ENCODE measurements around the gene ACTMAP.

DNA sequence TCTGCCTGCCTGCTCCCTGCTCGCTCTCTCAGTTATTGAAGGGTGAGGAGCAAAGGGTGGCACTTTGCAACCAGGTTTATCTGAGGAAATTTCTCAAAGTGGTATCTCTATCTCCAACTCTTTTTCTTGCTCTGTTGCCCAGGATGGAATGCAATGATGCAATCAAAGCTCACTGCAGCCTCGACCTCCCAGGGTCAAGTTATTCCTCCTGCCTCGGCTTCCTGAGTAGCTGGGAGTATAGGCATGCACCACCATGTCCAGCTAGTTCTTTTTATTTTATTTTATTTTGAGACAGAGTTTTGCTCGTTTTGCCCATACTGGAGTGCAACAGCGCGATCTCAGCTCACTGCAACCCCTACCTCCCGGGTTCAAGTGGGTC is 4.9 kb downstream of the ACTMAP start:
- TF ChIP-seq, protein P1, sequence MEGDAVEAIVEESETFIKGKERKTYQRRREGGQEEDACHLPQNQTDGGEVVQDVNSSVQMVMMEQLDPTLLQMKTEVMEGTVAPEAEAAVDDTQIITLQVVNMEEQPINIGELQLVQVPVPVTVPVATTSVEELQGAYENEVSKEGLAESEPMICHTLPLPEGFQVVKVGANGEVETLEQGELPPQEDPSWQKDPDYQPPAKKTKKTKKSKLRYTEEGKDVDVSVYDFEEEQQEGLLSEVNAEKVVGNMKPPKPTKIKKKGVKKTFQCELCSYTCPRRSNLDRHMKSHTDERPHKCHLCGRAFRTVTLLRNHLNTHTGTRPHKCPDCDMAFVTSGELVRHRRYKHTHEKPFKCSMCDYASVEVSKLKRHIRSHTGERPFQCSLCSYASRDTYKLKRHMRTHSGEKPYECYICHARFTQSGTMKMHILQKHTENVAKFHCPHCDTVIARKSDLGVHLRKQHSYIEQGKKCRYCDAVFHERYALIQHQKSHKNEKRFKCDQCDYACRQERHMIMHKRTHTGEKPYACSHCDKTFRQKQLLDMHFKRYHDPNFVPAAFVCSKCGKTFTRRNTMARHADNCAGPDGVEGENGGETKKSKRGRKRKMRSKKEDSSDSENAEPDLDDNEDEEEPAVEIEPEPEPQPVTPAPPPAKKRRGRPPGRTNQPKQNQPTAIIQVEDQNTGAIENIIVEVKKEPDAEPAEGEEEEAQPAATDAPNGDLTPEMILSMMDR (IDR thresholded peaks at IDR 0.05), result no peak
- TF ChIP-seq POLR2AphosphoS5 (IDR thresholded peaks at IDR 0.05; ENCODE audit: low read depth, low read length), result no peak
- TF ChIP-seq, protein P2, sequence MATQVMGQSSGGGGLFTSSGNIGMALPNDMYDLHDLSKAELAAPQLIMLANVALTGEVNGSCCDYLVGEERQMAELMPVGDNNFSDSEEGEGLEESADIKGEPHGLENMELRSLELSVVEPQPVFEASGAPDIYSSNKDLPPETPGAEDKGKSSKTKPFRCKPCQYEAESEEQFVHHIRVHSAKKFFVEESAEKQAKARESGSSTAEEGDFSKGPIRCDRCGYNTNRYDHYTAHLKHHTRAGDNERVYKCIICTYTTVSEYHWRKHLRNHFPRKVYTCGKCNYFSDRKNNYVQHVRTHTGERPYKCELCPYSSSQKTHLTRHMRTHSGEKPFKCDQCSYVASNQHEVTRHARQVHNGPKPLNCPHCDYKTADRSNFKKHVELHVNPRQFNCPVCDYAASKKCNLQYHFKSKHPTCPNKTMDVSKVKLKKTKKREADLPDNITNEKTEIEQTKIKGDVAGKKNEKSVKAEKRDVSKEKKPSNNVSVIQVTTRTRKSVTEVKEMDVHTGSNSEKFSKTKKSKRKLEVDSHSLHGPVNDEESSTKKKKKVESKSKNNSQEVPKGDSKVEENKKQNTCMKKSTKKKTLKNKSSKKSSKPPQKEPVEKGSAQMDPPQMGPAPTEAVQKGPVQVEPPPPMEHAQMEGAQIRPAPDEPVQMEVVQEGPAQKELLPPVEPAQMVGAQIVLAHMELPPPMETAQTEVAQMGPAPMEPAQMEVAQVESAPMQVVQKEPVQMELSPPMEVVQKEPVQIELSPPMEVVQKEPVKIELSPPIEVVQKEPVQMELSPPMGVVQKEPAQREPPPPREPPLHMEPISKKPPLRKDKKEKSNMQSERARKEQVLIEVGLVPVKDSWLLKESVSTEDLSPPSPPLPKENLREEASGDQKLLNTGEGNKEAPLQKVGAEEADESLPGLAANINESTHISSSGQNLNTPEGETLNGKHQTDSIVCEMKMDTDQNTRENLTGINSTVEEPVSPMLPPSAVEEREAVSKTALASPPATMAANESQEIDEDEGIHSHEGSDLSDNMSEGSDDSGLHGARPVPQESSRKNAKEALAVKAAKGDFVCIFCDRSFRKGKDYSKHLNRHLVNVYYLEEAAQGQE (IDR thresholded peaks at IDR 0.05; ENCODE audit: insufficient read depth in 1 of 2, low read depth in 2 of 2, low read length in 1 of 2), result no peak
- TF ChIP-seq TCF7L2 (IDR thresholded peaks at IDR 0.05; ENCODE audit: low read depth, low read length), result no peak
- no peak for TF ChIP-seq SIN3A (IDR thresholded peaks at IDR 0.05; ENCODE audit: borderline replicate concordance, insufficient read depth, low read depth, low read length)
